ENCODE results near the gene C8A. TPM values are rescaled to one million over a fixed set of nuclear protein-coding genes. Genes with fewer than 3 reads are reported as not detected.

Gene C8A
- total and polyA plus RNA-seq, 2 of the 13 experiments (the other 11 are each of a cell fraction or from before 2014, with no cell fraction given) = 10.5 to 15.0 TPM

DNA sequence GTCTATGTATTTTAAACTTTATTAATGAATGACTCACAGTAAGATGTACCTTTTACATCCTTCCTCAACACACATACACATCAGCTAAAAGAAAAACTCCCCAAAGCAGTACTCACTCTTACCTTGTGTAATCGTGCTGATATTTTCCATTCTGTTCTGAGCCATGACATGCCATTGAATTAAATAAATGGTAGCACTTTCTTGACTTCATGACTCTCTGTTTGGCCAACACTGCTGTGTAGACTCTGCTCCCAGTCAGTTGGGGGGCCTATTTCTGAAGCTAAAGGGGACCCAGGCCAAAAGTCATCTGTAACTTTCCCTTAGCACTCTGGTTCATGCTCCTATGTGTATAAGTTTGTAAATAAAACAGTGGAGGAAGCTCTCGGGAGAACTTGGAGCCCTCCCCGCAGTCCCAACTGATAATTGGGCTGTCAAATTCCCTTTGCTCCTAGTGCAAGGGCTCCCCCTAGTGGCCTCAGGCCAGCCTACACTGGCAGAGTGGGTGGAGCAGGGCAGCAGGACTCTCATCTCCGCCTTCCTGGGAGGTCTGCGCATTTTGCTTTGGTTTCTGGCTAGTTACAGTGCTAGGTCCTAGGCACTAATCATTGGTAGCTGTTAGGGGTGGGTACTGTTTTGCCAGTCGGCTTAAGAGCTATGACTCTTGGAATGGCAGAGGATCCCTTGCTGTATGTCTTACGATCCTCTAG lies 33.7 kb upstream of the C8A start (continued):
- TF ChIP-seq, protein P1, sequence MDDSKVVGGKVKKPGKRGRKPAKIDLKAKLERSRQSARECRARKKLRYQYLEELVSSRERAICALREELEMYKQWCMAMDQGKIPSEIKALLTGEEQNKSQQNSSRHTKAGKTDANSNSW (CRISPR knock-in tag; IDR thresholded peaks at IDR 0.05; ENCODE audit: borderline replicate concordance) = no peak
- TF ChIP-seq ZSCAN20 (CRISPR knock-in tag; IDR thresholded peaks at IDR 0.05; ENCODE audit: borderline replicate concordance) (no peak), ZNF616 (CRISPR knock-in tag; IDR thresholded peaks at IDR 0.05; ENCODE audit: low read depth) (no peak), ZSCAN29 (CRISPR knock-in tag; conservative IDR thresholded peaks at IDR 0.05) (no peak), THYN1 (CRISPR knock-in tag; IDR thresholded peaks at IDR 0.05; ENCODE audit: borderline replicate concordance, low read depth) (no peak), ZNF263 (CRISPR knock-in tag; IDR thresholded peaks at IDR 0.05) (no peak), SAFB2 (CRISPR knock-in tag; IDR thresholded peaks at IDR 0.05; ENCODE audit: borderline replicate concordance, low read depth) (no peak)
- TF ChIP-seq, protein P2, sequence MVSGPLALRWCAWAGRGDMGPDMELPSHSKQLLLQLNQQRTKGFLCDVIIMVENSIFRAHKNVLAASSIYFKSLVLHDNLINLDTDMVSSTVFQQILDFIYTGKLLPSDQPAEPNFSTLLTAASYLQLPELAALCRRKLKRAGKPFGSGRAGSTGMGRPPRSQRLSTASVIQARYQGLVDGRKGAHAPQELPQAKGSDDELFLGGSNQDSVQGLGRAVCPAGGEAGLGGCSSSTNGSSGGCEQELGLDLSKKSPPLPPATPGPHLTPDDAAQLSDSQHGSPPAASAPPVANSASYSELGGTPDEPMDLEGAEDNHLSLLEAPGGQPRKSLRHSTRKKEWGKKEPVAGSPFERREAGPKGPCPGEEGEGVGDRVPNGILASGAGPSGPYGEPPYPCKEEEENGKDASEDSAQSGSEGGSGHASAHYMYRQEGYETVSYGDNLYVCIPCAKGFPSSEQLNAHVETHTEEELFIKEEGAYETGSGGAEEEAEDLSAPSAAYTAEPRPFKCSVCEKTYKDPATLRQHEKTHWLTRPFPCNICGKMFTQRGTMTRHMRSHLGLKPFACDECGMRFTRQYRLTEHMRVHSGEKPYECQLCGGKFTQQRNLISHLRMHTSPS (CRISPR knock-in tag; IDR thresholded peaks at IDR 0.05; ENCODE audit: low read depth) = no peak
- TF ChIP-seq, protein P3, sequence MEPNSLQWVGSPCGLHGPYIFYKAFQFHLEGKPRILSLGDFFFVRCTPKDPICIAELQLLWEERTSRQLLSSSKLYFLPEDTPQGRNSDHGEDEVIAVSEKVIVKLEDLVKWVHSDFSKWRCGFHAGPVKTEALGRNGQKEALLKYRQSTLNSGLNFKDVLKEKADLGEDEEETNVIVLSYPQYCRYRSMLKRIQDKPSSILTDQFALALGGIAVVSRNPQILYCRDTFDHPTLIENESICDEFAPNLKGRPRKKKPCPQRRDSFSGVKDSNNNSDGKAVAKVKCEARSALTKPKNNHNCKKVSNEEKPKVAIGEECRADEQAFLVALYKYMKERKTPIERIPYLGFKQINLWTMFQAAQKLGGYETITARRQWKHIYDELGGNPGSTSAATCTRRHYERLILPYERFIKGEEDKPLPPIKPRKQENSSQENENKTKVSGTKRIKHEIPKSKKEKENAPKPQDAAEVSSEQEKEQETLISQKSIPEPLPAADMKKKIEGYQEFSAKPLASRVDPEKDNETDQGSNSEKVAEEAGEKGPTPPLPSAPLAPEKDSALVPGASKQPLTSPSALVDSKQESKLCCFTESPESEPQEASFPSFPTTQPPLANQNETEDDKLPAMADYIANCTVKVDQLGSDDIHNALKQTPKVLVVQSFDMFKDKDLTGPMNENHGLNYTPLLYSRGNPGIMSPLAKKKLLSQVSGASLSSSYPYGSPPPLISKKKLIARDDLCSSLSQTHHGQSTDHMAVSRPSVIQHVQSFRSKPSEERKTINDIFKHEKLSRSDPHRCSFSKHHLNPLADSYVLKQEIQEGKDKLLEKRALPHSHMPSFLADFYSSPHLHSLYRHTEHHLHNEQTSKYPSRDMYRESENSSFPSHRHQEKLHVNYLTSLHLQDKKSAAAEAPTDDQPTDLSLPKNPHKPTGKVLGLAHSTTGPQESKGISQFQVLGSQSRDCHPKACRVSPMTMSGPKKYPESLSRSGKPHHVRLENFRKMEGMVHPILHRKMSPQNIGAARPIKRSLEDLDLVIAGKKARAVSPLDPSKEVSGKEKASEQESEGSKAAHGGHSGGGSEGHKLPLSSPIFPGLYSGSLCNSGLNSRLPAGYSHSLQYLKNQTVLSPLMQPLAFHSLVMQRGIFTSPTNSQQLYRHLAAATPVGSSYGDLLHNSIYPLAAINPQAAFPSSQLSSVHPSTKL (CRISPR knock-in tag; IDR thresholded peaks at IDR 0.05) = peak; percentile 16; the same call in 1 of the 2 replicates
- TF ChIP-seq, protein P4, sequence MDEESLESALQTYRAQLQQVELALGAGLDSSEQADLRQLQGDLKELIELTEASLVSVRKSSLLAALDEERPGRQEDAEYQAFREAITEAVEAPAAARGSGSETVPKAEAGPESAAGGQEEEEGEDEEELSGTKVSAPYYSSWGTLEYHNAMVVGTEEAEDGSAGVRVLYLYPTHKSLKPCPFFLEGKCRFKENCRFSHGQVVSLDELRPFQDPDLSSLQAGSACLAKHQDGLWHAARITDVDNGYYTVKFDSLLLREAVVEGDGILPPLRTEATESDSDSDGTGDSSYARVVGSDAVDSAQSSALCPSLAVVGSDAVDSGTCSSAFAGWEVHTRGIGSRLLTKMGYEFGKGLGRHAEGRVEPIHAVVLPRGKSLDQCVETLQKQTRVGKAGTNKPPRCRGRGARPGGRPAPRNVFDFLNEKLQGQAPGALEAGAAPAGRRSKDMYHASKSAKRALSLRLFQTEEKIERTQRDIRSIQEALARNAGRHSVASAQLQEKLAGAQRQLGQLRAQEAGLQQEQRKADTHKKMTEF (CRISPR knock-in tag; IDR thresholded peaks at IDR 0.05) = 0 out of 2 replicates have a peak, but pooled peaks have one; percentile 42
- TF ChIP-seq, protein P5, sequence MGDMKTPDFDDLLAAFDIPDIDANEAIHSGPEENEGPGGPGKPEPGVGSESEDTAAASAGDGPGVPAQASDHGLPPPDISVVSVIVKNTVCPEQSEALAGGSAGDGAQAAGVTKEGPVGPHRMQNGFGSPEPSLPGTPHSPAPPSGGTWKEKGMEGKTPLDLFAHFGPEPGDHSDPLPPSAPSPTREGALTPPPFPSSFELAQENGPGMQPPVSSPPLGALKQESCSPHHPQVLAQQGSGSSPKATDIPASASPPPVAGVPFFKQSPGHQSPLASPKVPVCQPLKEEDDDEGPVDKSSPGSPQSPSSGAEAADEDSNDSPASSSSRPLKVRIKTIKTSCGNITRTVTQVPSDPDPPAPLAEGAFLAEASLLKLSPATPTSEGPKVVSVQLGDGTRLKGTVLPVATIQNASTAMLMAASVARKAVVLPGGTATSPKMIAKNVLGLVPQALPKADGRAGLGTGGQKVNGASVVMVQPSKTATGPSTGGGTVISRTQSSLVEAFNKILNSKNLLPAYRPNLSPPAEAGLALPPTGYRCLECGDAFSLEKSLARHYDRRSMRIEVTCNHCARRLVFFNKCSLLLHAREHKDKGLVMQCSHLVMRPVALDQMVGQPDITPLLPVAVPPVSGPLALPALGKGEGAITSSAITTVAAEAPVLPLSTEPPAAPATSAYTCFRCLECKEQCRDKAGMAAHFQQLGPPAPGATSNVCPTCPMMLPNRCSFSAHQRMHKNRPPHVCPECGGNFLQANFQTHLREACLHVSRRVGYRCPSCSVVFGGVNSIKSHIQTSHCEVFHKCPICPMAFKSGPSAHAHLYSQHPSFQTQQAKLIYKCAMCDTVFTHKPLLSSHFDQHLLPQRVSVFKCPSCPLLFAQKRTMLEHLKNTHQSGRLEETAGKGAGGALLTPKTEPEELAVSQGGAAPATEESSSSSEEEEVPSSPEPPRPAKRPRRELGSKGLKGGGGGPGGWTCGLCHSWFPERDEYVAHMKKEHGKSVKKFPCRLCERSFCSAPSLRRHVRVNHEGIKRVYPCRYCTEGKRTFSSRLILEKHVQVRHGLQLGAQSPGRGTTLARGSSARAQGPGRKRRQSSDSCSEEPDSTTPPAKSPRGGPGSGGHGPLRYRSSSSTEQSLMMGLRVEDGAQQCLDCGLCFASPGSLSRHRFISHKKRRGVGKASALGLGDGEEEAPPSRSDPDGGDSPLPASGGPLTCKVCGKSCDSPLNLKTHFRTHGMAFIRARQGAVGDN (CRISPR knock-in tag; IDR thresholded peaks at IDR 0.05) = peak; percentile 34

Measured in HepG2 (cell line).